ENCODE measurements around the gene FOXJ1.

DNA sequence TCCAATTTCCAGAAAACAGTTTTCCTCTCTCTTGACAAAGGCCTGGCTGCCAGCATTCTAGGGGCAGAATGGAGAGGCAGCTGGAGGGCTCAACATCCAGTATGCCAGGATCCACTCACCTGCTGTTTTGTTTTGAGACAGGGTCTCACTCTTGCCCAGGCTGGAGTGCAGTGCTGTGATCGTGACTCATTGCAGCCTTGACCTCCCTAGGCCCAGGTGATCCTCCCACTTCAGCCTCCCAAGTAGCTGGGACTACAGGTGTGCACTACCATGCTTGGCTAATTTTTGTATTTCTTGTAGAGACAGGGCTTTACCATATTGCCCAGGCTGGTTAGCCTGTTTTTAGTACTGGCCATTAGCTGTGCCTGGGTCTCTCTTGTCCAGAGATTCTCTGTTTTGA, 29.1 kb upstream of the FOXJ1 start:
- TF ChIP-seq, protein P1, sequence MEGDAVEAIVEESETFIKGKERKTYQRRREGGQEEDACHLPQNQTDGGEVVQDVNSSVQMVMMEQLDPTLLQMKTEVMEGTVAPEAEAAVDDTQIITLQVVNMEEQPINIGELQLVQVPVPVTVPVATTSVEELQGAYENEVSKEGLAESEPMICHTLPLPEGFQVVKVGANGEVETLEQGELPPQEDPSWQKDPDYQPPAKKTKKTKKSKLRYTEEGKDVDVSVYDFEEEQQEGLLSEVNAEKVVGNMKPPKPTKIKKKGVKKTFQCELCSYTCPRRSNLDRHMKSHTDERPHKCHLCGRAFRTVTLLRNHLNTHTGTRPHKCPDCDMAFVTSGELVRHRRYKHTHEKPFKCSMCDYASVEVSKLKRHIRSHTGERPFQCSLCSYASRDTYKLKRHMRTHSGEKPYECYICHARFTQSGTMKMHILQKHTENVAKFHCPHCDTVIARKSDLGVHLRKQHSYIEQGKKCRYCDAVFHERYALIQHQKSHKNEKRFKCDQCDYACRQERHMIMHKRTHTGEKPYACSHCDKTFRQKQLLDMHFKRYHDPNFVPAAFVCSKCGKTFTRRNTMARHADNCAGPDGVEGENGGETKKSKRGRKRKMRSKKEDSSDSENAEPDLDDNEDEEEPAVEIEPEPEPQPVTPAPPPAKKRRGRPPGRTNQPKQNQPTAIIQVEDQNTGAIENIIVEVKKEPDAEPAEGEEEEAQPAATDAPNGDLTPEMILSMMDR (conservative IDR thresholded peaks at IDR 0.05; ENCODE audit: low read depth, low read length): no peak
- TF ChIP-seq POLR2A (IDR thresholded peaks at IDR 0.05; ENCODE audit: low read depth, low read length): no peak
- no peak for TF ChIP-seq RCOR1 (IDR thresholded peaks at IDR 0.05; ENCODE audit: insufficient replicate concordance, low read length)
- no peak for TF ChIP-seq MAZ (IDR thresholded peaks at IDR 0.05; ENCODE audit: borderline replicate concordance, low read depth, low read length)
- TF ChIP-seq, protein P2, sequence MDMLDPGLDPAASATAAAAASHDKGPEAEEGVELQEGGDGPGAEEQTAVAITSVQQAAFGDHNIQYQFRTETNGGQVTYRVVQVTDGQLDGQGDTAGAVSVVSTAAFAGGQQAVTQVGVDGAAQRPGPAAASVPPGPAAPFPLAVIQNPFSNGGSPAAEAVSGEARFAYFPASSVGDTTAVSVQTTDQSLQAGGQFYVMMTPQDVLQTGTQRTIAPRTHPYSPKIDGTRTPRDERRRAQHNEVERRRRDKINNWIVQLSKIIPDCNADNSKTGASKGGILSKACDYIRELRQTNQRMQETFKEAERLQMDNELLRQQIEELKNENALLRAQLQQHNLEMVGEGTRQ (IDR thresholded peaks at IDR 0.05; ENCODE audit: low read depth, low read length): no peak
- TF ChIP-seq FOS (IDR thresholded peaks at IDR 0.05; ENCODE audit: low read depth, low read length): no peak
- TF ChIP-seq CEBPB (IDR thresholded peaks at IDR 0.05; ENCODE audit: low read depth, low read length): no peak
- no peak for TF ChIP-seq RFX5 (IDR thresholded peaks at IDR 0.05; ENCODE audit: low read depth, low read length)
- no peak for TF ChIP-seq SMC3 (IDR thresholded peaks at IDR 0.05; ENCODE audit: low read depth, low read length)
- TF ChIP-seq BHLHE40 (IDR thresholded peaks at IDR 0.05; ENCODE audit: low read depth, low read length): no peak
- no peak for TF ChIP-seq MXI1 (IDR thresholded peaks at IDR 0.05; ENCODE audit: borderline replicate concordance, low read depth, low read length)
- TF ChIP-seq MAFK (IDR thresholded peaks at IDR 0.05; ENCODE audit: low read depth, low read length): no peak
- no peak for TF ChIP-seq RAD21 (IDR thresholded peaks at IDR 0.05; ENCODE audit: low read length)
- TF ChIP-seq CHD1 (IDR thresholded peaks at IDR 0.05; ENCODE audit: low read depth, low read length): no peak

All from IMR-90 (cell line).